ENCODE measurements around the gene ETV7.
"Not testable (repeated sequence)": the region's sequence is repeated elsewhere in the genome, so short reads cannot be mapped to it uniquely, and the experiment has no call there.

ETV7 gene

DNA sequence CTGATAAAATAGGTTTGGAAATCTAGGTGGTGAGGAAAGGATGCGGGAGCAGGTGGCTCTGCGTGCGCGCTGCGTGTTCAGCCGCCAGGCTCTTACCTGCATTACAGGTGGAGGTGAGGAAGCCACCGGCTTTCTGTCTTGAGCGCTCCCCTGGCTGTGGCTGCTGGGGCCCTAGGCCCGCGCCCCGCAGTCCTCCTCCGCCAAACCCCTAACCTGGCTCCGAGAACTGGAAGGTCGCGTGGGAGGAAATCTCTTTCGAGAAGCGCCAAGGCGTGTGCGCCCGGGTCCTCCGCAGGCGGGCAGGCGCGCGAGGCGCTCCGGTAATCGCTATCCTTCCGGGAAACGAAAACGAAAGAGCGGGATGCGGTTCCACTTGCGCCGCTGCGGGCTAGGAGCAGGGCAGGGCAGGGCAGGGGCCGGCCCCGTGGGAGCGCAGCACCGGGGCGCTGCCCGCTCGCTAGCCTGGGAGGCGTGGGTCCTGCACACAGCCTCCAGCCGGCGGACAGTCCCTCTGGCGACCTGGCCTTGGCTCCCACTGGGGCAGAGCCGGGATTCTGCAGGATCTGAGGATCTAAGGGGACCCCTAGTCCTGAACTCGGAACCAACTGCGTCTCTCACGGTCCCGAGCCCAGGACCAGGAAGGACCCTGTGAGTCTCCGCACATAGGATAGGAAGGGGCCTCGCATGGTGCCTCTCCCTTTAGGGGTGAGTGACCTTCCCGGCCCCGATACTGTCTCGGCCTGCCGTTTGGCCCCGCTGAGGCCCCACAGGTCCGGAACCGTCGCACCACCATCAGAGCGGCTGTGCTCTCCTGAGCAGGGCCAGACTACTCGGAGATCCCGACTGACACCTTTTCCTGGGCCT is at the start of gene ETV7:
Gene ETV7, minus strand, starts transcription at position 230 of the 864 bp plus-strand sequence. Its CDS starts 128 bp downstream, at position 102.
- DNase-seq = no peak

DNA sequence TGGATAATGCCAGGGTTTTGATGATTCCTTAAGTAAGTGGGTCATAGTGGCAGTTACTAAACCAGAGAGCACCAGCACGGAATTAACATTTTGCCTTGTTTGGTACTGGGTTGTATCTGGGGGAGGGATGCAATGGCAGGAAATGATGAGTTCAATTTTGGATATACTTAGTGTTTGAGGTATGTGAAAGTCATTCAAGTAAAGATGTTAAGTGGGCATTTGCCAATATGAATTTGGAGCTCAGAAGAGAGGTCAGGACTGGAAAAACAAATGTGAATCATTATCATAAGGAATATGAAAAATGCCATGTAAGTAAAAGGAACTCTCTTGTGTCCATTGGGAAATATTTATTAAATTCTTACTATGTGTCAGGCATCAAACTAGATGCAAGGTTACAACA is 49.0 kb upstream of the ETV7 start:
- no peak for DNase-seq

DNA sequence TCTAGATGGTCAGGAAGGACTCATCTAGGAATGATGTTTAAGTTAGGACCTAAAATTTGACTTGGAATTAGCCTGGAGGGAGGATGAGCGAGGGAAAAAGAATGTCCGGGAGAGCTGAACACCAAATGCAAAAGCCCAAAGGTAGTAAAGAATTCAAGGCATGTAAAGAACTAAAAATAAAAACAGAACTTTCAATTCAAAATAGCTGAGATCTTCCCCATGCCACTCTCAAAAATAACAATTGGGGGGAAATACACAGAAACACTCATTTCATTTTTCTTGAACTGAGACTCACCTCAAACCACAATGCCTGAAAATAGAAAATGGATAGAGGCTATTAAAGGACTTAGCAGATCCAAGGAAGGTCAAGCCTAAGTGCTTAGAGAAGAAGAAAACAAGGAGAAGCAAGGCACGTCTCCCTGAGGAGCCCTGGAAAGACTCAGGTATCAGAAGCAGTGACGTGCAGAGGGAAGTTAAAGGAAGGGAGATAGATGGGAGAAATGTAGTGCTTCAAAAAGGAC is 44.7 kb upstream of the ETV7 start:
- no peak for DNase-seq

DNA sequence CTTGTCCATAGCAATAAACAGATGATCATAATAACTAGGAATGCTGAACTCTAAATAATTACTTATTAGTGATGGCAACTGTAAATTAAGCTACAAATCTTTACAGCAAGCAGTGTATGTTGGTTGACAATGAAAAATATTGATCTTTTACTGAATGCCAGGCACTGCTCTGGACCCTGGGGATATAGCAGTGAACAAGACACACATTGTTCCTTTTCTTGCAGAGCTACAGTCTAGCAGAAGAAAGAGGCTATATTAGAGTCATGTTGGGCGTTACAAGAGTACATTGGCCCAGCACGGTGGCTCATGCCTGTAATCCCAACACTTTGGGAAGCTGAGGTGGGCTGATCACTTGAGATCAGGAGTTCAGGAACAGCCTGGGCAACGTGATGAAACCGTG is 43.7 kb upstream of the ETV7 start:
- DNase-seq = no peak

DNA sequence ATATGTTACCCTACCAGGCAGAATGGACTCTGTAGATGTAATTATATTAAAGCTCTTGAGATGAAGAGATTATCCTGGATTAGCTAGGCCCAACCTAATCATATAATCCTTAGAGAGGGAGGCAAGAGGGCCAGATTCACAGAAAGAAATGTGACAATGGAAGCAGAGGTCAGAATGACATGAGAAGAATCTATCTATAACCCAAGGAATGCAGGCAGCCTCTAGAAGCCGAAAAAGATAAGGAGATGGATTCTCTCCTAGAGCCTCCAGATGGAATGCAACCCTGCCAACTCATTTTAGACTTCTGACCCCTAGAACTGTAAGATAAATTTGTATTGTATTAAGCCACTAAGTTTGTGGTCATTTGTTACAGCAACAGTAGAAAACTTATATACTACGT is 42.9 kb upstream of the ETV7 start:
- no peak for DNase-seq

DNA sequence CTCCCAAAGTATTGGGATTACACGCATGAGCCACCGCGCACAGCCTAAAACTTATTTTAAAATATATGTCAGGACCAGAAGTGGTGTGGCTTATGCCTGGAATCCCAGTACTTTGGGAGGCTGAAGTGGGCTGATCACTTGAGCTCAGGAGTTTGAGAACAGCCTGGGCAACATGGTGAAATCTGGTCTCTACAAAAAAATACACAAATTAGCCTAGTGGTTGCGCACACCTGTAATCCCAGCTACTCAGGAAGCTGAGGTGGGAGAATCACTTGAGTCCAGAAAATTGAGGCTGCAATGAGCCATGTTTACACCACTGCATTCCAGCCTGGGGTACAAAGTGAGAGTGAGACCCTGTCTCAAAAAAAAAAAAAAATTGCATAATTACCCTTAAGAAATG is 41.4 kb upstream of the ETV7 start:
- no peak for DNase-seq

DNA sequence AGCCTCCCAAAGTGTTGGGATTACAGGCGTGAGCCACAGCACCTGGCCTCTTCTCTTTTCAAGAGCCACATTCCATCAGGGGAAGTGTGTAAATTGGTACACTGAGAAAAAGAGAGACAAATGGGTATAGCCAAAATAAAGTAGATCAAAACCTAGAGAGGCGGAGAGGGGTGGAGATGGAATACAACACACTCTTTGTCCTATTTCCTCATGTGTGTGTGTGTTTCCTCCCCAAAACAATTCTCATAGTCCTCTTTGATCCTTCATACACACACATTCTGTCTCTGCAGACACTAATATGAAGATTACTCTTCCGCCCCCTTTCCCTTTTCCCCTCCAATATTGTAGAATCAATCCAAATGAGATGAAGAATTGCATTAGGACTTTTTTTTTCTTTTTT is 39.2 kb upstream of the ETV7 start:
- DNase-seq = no peak

DNA sequence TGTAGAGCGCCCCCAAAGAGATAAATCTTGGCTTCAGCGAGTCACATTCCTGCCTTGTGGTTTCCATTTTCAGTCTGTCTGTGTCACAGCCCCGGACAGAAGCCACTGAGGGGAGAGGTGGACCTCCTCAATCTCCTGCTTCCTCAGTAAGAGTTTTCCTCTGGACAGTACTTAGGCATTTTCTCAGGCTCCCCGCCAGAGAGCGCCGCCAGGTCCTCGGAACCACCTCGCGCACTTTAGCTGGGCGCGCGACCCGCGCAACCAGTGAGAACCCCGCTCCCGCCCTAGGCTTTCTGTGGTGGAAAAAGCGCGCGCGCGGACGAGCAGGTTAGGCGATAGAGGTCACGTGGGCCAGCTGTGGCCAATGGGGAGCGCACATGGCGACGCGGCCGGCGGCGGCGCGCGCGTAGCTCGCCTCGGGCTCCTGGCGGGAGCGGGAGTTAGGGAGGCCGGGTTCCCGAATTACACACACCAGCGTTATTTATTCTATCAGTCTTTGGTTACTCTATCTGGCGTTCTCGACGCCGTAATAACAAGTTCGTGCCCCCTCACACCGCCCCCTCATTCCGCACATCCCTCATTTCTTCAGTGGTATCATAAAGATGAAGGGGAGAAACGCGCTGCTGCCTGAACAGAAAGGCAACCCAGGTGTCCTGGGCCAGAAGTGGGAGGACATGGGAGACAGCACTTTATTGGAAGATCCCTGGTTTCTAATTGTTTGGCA is 35.8 kb upstream of the ETV7 start:
- DNase-seq = peak; percentile 88

DNA sequence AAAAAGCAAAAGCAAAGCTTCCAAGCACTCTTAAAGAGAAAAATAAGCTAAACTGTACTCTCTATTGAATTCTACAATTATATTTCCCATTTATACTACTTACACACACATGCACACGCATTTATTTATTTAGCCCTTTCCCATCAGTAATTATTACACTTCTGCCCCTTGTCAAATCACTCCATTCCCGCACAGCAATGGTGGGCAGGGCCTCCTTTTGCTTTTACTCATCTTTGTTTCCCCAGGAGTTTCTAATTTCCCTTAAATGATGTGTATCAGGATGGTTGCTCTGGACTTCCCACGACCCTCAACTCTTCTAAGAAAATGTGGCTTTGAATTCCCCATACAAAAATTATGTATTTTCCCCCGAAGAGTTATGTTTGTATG is 35.2 kb upstream of the ETV7 start:
- no peak for DNase-seq

DNA sequence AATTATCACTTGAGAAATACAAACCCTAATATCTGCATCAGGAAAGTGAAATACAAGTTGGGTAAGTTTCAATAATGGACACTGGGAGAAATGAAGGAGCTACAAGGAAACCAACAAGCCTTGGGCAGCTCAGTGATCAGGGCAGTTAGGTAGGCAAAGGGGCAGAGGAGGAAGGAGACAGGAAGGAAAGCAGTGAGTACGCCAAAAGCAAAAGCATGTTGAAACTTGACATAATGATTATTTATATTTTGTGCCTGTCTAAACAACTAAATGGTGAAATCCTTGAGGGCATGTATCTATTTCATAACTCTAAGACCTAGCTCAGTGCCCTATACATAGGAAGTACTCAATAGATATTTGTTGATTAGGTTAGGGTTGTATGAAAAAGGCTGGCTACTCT is 31.8 kb upstream of the ETV7 start:
- DNase-seq = no peak

DNA sequence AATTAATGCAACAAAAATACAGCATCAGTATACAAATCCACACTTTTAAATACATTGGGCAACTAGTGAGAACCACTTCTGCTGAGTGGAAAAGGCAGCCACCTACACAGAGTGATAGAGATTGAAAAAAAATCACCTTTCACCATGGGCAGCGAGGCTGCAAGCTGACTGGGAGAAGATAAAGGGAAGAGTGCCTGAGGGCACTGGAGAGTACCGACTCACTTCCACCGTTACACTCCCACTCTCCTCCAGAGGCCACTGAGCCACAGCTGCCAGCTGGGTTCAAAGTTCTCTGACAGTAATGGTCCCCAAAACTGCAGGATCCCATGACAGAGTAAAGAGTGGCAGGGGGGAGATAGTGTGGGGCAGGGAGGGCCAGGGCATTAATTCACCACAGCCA is 31.1 kb upstream of the ETV7 start:
- DNase-seq = no peak

DNA sequence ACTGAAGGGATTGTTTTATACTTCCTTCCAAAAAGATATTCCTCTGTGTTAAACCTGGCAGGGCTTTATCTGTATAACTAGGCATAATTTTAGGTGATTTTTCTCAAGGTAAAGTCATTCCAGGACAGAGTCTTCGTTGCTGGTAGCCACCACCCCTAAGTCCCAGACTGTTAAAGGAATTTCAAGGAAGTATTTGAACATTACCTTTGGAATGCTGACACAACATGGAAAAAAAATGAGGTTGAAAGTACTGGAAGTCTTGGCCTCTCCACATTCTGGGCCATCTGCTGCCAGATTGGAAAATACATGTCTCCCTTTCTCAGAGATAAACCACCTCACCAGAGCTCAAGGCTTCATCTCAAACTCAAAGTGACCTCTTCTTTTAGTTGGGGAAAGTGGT is 27.0 kb upstream of the ETV7 start:
- DNase-seq = no peak

DNA sequence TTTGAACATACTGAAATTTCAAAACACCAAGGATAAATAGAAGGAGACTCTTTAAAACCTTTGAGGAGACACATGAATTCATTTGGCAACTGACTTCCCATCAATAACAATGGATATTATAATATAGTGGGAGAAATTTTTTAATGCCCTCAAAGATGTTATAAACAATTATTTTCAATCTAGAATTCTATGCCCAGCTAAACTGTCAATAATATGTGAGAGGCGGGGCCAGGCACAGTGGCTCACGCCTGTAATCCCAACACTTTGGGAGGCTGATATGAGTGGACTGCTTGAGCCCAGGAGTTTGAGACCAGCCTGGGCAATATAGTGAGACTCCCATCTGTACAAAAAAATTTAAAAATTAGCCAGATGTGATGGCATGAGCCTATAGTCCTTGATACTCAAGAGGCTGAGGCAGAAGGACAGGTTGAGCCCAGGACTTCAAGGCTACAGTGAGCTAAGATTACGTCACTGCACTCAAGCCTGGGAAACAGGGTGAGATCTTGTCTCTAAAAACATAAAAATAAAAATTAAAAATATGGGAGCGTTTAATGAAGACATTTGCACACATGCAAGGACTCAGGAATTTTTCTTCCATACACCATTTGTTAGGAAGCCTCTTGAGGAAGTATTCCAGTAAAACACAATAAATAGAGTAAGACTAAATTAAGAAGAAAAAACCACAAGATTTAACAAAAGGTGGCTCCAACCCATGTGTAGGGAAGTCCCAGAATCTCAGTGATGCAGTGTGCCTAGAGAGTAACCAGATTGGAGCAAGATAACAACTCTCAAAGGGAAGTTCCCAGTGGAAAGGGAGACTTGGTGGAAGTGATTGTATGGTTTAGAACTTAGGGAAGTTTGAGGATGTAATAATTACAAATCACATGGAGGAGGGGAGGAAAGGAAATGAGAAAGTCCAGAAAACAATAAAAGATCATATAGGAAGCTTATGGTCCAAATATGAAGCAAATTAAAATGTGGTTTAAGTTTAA is 26.3 kb upstream of the ETV7 start:
- no peak for DNase-seq

DNA sequence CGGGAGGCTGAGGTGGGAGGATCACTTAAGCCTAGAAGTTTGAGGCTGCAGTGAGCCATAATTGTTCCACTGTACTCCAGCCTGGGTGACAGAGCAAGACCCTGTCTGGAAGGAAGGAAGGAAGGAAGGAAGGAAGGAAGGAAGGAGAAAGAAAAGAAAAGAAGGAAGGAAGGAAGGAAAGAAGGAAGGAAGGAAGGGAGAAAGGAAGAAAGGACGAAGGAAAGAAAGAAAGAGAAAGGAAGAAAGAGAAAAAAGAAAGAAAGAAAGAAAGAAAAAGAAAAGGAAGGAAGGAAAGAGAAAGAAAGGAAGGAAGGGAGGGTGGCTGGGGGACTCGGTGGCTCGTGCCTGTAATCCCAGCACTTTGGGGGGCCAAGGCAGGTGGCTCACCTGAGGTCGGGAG is 22.2 kb upstream of the ETV7 start:
- DNase-seq = not testable (repeated sequence)

DNA sequence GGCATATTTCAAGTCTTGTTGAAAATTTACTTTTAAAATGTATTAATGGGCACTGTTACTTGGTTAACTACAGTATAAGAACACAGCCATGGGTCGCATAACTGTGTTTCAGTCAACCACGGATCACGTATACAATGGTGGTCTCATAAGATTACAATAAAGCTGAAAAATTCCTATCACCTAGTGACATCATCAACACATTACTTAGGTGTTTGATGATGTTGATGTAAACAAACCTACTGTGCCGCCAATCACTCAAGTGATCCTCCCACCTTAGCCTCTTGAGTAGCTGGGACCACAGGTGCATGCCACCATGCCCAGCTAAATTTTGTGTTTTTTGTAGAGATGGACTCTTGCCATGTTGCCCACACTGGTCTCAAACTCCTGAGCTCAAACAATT is 16.7 kb upstream of the ETV7 start:
- DNase-seq = no peak

DNA sequence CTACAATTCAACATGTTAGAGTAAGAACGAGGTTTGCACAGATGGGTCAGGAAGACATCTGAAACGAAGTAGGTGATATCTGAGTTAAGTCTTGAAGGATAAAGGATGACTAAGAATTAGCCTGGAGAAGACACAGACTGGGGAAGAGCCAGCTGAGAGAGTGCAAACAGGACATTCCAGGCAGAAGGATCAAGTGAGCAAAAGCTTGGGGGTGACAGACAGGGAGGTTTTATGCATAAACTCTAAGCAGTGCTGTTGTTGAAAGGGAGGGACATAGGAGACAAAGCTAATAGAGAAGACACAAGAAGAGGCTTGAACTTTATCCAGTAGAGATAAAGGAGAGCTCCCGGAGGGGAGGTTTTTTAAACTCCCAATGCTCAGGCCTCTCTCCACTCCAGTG is 15.0 kb upstream of the ETV7 start:
- DNase-seq = no peak

DNA sequence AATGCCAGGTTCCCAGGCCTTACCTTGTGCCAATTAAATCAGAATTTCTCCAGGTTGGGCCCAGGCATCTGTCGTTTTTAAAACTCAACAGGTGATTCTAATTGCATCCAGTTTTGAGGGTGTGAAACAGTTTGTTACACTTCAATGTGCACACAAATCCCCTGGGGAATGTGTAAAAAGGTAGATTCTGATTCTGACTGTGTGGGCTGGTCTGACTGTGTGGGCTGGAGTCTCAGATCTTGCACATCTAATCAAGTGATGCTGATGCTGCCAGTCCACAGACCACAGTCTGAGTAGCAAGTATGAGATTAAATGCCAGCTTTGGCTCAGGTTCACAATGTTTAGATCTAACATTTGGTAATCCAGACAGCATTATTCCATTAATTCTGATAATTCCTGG is 12.5 kb upstream of the ETV7 start:
- DNase-seq = no peak

DNA sequence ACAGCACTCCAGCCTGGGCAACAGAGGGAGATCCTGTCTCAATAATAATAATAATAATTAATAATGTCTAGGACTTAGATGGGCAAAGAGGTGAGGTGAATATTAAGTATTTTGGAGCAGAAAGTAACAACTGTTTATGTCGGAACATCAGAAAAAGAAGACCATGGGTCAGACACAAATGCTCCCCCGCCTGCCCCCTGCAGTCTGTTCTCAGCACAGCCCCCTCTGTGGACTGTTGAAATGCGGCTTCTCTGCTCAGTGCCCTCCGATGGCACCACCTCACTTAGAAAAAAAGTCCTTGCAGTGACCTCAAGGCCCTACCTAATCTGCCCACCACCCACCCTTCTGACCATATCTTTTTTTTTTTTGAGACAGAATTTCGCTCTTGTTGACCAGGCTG is 5.2 kb upstream of the ETV7 start:
- no peak for DNase-seq

DNA sequence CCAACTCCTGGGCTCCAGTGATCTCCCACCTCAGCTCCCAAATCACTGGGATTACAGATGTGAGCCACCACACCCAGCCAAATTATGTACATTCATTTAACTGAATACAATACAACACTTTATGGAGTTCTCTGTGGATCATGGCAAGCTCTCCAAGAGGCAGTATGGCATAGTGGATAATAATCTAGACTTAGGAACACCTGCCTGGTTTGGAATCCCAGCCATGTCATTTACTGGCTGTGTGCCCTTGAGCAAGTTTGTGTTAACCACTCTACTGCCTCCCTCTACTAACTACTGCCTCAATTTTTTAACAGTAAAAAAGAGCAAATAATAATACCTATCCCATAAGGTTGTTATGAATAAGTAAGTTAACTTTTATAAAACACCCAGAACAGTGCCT is 1.9 kb upstream of the ETV7 start:
- DNase-seq = no peak

DNA sequence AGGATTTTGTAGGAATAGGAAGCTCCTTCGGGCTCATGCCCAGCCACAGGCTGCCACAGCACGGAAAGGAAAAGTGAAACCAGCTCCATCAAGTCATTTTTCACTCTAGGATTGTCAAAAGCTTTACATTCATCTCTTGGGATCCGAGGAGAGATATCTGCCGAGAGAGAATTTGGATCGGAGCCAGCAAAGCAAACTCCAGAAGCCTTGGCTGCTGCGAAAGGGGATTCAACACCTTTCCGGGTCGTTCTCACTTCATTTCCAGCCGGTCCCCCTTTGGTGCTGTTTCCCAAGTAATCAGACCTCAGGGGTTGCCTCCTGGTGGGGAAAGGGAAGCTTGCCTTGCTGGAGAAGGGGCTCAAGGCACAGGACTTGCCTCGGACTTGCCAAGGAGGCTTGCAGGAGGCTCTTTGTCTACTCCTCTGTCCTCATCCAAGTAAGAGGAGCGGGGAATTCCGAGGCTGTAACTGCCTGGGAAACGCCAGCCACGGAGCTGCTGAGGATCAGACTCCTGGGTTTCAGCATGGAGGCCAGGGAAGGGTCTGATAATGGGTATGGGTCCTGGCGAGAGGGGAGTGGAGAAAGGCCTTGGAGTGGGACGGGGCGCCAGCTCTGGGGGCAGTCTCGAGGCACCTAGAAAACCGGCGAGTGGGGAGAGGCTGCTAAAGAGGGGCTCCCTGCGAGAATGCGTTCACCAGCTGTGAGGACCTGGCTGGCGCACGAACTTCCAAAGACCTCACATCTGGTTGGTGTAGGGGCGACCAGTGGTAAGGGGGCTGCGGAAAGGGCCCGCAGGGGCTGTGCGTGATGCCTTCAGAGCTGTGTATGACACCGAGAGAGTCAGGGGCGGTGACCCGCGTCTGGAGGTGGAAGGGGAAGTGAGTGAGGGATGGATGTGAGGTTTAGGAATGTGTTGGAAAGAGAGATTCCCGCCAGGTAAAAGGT is 702 bp downstream of the ETV7 start:
- no peak for DNase-seq

DNA sequence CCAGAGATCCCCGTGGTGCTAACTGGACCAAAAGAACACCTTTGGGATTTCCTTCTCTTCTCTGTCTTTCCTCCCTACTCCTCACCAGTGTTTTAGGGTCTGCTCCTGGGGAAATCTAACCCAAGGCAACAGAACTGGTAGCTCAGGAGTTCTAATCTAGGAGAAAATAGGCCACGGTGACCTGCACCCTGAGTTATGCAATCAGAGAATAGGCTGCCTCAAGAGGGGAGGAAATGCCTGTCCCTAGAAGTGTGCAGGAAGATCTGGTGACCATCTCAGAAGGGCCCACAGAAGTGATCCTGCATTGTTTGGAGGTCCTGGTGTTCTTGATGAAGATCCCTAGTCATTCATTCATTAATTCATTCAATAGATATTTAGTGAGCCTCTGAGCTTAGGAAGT is 3.4 kb downstream of the ETV7 start:
- DNase-seq = no peak

DNA sequence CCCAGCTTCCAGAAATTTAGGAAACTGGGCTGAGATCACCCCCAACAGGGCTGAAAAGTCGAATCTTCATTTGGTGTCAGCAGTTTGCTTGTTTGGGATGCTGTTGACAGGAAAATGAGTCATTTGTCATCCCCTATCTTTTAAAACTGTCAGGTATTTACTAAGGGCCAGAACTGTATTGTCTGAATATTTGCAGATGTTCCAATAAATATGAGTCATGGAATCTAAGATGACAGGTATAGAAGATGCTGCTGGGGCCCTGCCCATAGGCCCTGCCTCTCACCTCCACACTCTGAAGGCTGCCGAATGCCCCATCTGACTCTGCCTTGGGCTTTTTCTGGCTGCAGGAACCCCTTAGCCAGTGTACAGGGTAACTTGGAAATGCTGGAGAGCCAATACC is 3.9 kb downstream of the ETV7 start:
- DNase-seq = no peak
